Adrenal gland (tissue), 5 donors: ENCODE results near the gene IFNL1.

Experiments used
- POLR2A ChIP-seq, 2 donors: fragments of 450-650 bp; IDR thresholded peaks; one replicate each; pipeline ENCODE4 v1.6.1; 2017; ENCODE audit warnings: antibody characterized with exemption in 2 of 2, mild to moderate bottlenecking in 2 of 2, moderate library complexity in 1 of 2
- TF ChIP-seq, protein P1 (sequence below), 6 experiments: fragments of 450-650 bp in 4 of 6; fragments of 200-600 bp in 2 of 6; sonication (generic) in 1 of 6; IDR thresholded peaks; 1 replicate in 5 of 6; 2 replicates in 1 of 6; pipeline versions ENCODE4 v1.5.1 to v1.8.0; 2016 to 2021; ENCODE audit warnings: antibody characterized with exemption in 6 of 6, mild to moderate bottlenecking in 2 of 6, moderate library complexity in 1 of 6
- donor health status: DM: no; HTN: no; CAD: no.

DNA sequence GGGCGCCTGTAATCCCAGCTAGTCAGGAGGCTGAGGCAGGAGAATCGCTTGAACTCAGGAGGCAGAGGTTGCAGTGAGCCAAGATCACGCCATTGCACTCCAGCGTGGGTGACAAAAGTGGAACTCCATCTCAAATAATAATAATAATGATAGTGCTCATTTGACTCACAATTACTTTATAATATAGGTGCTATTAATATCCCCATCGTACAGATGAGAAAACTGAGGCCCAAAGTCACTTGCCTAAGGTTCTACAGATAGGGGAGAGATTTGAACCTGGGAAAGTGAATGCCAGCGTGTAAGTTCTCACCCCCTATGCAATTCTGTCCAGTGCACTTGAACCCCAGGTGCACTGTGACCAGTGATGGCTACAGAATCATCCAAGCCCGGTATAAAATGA, 33.7 kb downstream of the IFNL1 start:
- TF ChIP-seq, protein P1, sequence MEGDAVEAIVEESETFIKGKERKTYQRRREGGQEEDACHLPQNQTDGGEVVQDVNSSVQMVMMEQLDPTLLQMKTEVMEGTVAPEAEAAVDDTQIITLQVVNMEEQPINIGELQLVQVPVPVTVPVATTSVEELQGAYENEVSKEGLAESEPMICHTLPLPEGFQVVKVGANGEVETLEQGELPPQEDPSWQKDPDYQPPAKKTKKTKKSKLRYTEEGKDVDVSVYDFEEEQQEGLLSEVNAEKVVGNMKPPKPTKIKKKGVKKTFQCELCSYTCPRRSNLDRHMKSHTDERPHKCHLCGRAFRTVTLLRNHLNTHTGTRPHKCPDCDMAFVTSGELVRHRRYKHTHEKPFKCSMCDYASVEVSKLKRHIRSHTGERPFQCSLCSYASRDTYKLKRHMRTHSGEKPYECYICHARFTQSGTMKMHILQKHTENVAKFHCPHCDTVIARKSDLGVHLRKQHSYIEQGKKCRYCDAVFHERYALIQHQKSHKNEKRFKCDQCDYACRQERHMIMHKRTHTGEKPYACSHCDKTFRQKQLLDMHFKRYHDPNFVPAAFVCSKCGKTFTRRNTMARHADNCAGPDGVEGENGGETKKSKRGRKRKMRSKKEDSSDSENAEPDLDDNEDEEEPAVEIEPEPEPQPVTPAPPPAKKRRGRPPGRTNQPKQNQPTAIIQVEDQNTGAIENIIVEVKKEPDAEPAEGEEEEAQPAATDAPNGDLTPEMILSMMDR (IDR thresholded peaks at IDR 0.05) = no peak
- no peak for TF ChIP-seq POLR2A (IDR thresholded peaks at IDR 0.05)
